HG02970 (cell line): ENCODE data around the gene CCSAP.
"Not testable (repeated sequence)": the region's sequence is repeated elsewhere in the genome, so short reads cannot be mapped to it uniquely, and the experiment has no call there.

Experiments
- ATAC-seq: cut with Tn5 transposase; IDR thresholded peaks from one replicate; pipeline ENCODE4 v1.9.1; 2021; ENCODE audit warnings: mild to moderate bottlenecking, moderate library complexity, moderate number of reproducible peaks; ENCODE audit not compliant: unreplicated experiment, low FRiP score

CCSAP gene

DNA sequence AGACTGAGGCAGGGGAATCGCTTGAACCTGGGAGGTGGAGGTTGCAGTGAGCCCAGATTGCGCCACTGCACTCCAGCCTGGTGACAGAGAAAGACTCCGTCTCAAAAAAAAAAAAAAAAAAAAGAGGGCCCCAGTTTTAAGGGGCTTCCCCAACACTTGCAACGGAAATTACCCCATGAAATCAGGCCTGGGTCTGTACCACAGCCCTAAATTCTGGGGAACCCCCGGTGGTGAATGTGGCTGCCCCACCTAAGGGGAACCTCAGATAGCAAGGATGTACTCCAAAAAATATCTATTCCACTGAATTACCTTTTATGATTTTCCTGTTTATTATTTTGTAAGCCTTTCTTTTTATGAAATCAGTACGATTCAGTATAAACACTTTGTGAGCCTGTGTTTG lies 15.1 kb downstream of the CCSAP start:
- ATAC-seq = not testable (repeated sequence)

DNA sequence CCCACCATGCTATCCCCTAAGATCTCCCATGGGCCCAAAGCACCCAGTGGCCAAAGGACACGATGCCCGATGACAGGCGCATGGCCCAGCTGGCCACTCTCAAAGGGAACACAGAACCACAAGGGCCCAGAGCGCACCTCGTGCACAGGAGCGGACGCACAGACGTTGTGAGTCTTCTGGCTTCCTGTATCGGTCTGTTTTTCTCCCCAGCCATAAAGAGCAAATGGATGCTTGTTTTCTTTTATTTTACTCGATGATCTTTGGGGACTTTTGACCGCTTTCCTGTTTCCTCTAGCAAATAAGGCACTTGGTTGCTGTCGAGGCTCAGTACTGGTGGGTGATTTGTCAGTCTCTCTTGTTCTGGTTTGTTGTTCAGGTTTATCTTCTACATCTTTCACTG lies 16.2 kb downstream of the CCSAP start:
- ATAC-seq = no peak

DNA sequence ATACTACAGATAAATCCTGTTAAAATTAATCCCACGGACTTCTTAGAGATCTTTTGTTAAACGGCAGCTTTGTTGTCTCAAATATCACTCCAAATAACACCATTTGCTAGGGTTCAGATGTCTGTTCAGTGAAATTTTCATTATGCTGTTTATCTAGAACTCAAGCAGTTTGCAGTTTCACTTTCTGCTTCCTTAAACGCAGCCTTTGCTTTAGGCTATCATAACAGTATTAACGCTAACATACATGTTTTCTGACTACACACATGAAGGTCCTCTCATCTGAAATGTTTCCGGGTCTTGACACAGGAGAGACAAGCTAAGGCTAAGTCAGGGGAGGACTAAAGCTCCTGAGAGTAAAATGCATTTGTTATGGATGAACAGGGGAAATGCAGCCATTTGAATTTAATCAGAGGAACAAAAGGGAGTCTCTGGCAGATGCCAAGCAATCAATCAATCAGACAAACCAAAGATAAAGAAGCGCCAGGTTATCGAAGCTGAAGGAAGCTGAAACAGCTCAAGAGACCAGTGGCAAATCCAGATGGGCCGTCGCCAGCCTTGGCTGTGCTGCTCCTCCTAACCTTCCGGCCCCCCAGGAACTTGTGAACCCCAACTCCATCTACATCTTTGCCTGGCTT lies 16.9 kb downstream of the CCSAP start:
- no peak for ATAC-seq

DNA sequence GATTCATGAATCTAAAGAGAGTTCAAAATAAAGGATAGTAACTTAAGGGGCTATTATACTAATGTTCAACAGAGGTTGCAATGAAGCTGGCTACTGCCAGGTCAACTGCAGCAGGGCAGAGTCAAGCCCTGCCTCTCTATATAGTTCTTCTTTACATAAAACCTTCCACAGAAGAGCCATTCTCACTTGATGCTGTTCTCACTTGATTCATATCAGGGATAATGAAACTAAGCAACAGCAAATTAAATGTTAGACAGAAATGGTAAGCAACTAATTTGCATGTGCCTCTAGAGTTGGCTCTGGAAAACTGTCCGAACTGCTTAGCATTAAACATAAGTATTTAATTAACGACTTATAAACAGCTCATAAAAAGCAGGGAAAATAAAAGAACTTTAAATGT lies 17.4 kb downstream of the CCSAP start:
- ATAC-seq = no peak

GRCh38 chr1:229323885-229324553 lies 18.8 kb downstream of the CCSAP start:
- no peak for ATAC-seq

DNA sequence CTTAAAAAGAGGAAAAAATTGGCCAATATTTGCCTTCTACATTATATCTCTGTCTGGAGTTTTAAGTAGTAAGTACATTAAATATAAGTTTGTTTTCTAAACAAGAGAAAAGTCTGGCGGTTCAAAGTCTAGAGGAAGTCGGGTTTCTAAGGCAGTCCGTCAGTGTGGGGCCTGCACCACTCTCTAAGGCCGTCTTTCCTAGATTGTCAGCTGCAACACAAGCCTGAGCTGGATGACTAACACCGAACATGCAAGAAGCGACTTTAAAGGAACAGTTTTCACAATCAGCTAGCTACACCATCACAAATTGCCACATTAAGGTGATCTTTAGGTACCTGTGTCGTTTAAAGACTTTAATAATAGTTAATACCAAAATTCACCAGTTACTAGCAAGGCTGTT lies 19.6 kb downstream of the CCSAP start:
- ATAC-seq = no peak

GRCh38 chr1:229319487-229319886 lies 23.4 kb downstream of the CCSAP start:
- no peak for ATAC-seq

- no peak for ATAC-seq
Measured at GRCh38 chr1:229318056-229318455, 24.8 kb downstream of the CCSAP start.

- ATAC-seq = no peak
Measured at GRCh38 chr1:229316166-229316565, 26.7 kb downstream of the CCSAP start.

DNA sequence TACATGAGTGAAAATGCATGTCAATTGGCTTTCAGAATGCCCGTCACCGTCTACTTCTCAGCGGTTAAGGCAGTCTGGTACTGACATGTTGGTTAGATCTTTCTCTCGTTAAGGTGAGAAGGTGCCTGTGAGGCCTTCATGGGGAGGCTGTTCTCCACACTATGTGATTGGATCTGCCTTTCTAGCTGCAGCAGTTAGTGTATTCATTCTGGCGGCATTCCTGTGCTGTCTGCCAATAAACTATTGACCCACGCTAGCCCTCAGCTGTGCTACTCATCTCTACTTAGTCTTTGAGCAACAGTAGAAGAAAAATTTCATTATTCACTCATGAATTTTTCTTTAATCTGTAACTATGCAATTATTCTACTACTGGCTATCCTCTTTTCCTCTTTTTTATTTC lies 32.0 kb downstream of the CCSAP start:
- ATAC-seq = no peak

DNA sequence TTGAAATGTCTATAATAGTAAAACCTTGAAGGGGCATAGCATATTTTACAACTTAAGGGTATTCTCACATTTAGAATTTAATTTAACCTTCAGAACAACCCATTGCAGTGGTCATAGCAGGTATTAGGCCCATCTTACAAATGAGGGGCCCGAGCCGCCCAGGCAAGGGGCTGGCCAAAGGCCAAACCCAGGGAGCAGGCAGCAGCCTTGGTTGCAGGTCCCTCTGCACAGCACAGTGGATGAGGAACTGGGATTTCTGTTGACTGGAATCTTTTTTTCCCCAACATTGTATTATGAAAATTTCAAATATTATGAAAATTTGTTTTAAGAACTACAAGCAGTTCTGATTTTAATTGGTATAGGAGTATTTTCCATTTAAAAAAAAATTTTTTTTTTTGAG lies 33.2 kb downstream of the CCSAP start:
- ATAC-seq = no peak

DNA sequence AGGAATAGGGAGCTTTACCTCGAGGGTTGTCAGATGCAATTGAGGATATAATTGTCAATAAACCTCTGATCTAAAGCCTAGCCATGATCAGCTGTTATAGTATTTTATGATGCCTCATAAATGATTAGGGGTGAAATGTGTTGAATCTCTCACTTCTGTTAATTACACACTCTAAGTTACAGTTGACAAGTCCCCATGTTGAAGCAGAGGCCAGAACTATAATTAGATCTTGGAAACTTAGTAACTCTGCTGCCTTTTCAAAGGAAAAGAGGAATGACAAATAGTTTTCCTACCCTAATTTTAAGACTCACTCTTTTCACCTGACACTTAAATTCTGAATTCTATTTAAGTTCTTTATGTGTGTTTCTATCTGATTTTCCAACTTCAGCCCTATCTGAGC lies 33.8 kb downstream of the CCSAP start:
- ATAC-seq = no peak

GRCh38 chr1:229305392-229305791 lies 37.5 kb downstream of the CCSAP start:
- no peak for ATAC-seq

DNA sequence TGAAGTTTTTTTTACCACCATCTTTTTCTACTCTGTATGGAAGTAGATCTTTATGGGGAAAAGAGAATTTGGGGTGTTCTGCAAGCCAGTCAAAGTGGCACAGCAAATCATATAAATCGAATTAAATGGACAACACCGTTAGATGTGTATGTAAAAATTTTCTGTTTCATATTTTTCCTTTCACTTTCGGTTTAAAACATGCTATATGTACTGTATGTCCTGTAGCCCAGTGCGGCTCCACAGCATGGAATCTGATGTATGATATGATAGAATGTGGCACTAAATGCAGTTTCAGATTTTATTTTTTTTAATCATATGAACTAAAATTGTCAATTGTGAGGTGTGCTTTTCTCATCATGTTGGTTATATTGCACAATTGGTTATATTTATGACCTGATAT lies 39.0 kb downstream of the CCSAP start:
- no peak for ATAC-seq

- ATAC-seq = no peak
Measured at GRCh38 chr1:229302740-229303139, 40.1 kb downstream of the CCSAP start.

GRCh38 chr1:229300099-229300757 lies 42.6 kb downstream of the CCSAP start:
- no peak for ATAC-seq

DNA sequence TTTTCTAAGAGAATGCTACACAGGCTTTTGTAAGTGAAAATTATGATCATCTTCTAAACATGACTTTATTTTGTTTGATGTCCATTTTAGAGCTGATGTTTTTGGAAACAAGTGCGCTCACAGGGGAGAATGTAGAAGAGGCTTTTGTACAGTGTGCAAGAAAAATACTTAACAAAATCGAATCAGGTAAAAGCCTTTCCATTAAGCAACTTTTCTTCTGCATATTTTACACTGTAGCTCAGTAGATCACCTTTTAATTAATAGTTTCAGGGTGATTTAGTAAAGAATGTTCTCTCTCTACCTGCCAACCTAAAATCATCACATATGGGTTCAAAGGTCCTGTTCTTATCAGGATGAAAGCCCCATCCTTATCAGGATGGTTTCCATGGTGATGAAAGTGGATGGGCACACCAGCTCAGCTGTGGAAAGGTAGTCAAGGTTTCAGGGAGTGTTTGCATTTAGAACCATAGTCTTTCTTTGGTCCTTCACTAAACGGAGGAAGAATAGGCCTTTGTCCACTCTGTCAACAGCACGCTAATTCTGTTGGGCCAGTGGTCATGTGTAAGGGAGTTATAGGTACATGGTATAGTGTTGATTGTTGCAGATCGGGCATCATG lies 43.9 kb downstream of the CCSAP start:
- no peak for ATAC-seq

- no peak for ATAC-seq
Measured at GRCh38 chr1:229298420-229298819, 44.4 kb downstream of the CCSAP start.

- ATAC-seq = no peak
Measured at GRCh38 chr1:229297746-229298145, 45.1 kb downstream of the CCSAP start.

- ATAC-seq = no peak
Measured at GRCh38 chr1:229296541-229296941, 46.3 kb downstream of the CCSAP start.

DNA sequence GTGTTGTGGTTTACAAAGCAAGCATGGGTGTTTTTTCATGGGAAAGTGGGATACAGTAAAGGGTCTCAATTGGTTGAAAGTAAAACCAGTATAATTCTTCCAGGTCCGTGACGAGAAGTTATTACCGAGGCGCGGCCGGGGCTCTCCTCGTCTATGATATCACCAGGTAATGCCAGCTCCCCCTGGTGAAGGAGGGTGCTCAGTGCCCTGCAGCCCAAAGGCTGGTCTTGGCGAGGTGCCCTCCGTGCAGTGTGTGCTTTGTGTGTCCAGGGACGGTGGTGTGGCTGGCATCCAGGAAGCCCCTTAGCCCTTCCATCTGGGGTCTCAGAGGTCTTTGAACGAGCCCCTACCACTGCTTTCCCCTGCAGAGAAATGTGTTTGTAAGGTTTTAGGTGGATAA lies 47.1 kb downstream of the CCSAP start:
- ATAC-seq = no peak
